GM19463 (cell line): ENCODE data around the gene PLXNA2.

Source experiments
- ATAC-seq: cut with Tn5 transposase; IDR thresholded peaks from one replicate; pipeline ENCODE4 v1.9.1; 2021; ENCODE audit warnings: mild to moderate bottlenecking, moderate library complexity; ENCODE audit not compliant: unreplicated experiment

Gene PLXNA2

GRCh38 chr1:208006258-208006920 lies 237.8 kb downstream of the PLXNA2 start:
- no peak for ATAC-seq

- no peak for ATAC-seq
Measured at GRCh38 chr1:208004851-208005250, 239.3 kb downstream of the PLXNA2 start.

GRCh38 chr1:208003241-208003640 lies 240.9 kb downstream of the PLXNA2 start:
- ATAC-seq = no peak

- ATAC-seq = no peak
Measured at GRCh38 chr1:208002672-208003071, 241.5 kb downstream of the PLXNA2 start.

- ATAC-seq = no peak
Measured at GRCh38 chr1:208002078-208002477, 242.1 kb downstream of the PLXNA2 start.

- ATAC-seq = no peak
Measured at GRCh38 chr1:208000504-208000903, 243.7 kb downstream of the PLXNA2 start.

- ATAC-seq = no peak
Measured at GRCh38 chr1:207999972-208000371, 244.2 kb downstream of the PLXNA2 start.

GRCh38 chr1:207999274-207999915 lies 244.8 kb downstream of the PLXNA2 start:
- no peak for ATAC-seq

- ATAC-seq = no peak
Measured at GRCh38 chr1:207998691-207999090, 245.5 kb downstream of the PLXNA2 start.

- peak; percentile 47 for ATAC-seq
Measured at GRCh38 chr1:207997486-207998268, 246.5 kb downstream of the PLXNA2 start.

- ATAC-seq = no peak
Measured at GRCh38 chr1:207996636-207997035, 247.5 kb downstream of the PLXNA2 start.

GRCh38 chr1:207995576-207995975 lies 248.6 kb downstream of the PLXNA2 start:
- no peak for ATAC-seq

- no peak for ATAC-seq
Measured at GRCh38 chr1:207993477-207994445, 250.4 kb downstream of the PLXNA2 start.

GRCh38 chr1:207992677-207993236 lies 251.4 kb downstream of the PLXNA2 start:
- ATAC-seq = no peak

GRCh38 chr1:207991583-207992026 lies 252.6 kb downstream of the PLXNA2 start:
- ATAC-seq = no peak

- ATAC-seq = no peak
Measured at GRCh38 chr1:207990876-207991582, 253.2 kb downstream of the PLXNA2 start.

GRCh38 chr1:207990455-207990854 lies 253.7 kb downstream of the PLXNA2 start:
- no peak for ATAC-seq

- ATAC-seq = no peak
Measured at GRCh38 chr1:207988326-207989165, 255.6 kb downstream of the PLXNA2 start.

GRCh38 chr1:207987164-207987563 lies 257.0 kb downstream of the PLXNA2 start:
- ATAC-seq = no peak
